IPS-NIHi7 (cell line): ENCODE data around the gene PRC1.
A peak's percentile ranks its signal among the peaks of the same experiment; 100 is the strongest.

Experiments
- DNase-seq: peaks from one replicate; pipeline ENCODE4 v3.0.0; 2012; ENCODE audit warnings: mixed read lengths; ENCODE audit errors: extremely low spot score

The PRC1 gene

GRCh38 chr15:90990446-90990845 lies 3.9 kb downstream of the PRC1 start:
- no peak for DNase-seq

- no peak for DNase-seq
Measured at GRCh38 chr15:90989040-90989768, 5.1 kb downstream of the PRC1 start.

GRCh38 chr15:90988296-90988695 lies 6.0 kb downstream of the PRC1 start:
- DNase-seq: no peak

GRCh38 chr15:90987561-90988141 lies 6.7 kb downstream of the PRC1 start:
- DNase-seq: no peak

DNA sequence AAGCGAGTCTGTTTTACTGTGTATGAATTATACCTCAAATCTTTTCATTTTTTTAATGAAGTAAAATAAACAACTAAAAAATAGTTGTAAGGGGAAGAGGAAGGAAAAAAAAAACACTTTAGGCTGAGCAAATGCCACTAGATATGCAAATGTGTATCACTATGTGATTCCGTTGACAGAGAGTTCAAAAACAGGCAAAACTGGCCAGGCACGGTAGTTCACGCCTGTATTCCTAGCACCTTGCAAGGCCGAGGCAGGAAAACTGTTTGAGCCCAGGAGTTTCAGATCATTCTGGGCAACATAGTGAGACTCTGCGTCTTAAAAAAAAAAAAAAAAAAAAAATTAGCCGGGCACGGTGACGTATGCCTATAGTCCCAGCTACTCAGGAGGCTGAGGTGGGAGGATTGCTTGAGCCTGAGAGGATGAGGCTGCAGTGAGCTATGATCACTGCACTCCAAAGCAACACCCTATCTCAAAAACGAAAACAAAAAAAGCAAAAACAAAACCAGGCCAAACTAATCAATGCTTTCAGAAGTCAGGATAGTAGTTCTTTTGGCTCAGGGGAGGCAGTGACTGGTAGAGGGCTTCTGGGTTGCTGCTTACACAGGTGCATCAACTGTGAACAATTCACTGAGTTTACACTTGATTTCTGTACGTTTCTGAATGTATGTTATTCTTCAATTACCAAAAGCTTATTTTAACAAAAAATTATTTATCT lies 7.4 kb downstream of the PRC1 start:
- no peak for DNase-seq

- DNase-seq: no peak
Measured at GRCh38 chr15:90982135-90982534, 12.2 kb downstream of the PRC1 start.

DNA sequence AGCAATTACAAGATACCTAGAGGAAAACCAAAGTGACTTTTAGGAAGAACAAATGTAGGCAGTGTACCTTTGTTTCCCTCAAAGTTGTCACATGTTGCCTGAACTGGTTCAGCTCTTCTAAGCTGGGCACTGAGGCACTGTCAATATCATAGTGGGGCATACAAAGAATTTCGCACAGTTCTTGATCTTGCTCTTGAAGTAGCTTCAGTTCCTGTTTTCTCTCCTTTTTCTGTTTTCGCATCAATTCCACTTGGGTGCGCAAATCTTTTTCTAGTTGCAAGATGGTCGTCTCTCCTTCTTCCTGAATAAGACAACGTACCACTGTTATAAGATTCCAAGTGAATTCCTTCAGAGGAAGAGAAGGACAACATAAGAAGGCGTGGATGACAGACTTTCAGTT lies 12.7 kb downstream of the PRC1 start:
- no peak for DNase-seq

DNA sequence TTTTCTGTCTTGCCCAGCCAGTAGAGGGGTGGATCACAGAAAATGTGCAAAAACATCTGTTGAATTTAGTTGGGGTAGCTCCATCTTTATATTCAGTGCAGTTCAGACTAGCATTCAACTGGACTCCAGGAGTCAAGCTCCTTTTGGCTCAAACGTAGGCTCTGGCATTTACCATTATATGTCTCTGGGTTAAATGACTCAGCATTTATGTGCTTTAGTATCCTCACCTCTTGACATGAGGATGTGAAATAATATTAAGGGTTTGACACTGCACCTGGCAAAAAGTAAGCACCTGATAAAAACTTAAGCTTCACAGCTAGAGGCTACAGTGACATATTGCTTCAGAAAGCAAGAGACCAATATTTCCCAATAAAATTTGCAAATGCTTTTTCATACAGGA lies 14.8 kb downstream of the PRC1 start:
- DNase-seq: no peak

DNA sequence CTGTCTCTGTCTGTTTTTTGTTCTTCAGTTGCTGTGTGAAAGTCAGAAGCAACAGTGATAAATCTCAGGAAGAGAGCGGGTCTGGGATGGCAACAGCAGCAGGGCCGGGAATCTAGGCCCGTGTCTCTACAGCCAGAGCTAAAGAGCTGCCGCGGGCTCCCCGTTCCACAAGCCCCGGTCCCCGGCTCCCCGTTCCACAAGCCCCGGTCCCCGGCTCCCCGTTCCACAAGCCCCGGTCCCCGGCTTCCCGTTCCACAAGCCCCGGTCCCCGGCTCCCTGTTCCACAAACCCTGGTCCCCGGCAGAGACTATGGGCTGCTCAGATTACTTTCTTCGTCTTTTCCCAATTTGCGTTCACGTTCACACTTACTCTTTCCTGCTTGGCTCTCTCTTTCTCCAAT lies 20.1 kb downstream of the PRC1 start:
- no peak for DNase-seq

DNA sequence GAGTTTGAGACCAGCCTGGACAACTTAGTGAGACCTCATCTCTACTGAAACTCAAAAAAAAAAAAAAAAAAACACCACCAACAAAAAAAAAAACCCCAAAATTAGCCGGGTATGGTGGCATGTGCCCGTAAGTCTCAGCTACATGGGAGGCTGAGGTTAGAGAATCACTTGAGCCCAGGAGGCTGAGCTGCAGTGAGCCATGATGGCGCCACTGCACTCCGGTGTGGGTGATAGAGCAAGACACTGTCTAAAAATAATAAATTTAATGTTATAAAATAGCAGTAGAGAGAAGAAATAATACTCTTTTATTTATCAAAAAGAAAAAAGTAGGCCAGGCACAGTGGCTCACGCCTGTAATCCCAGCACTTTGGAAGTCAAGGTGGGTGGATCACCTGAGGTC lies 22.2 kb downstream of the PRC1 start:
- no peak for DNase-seq

DNA sequence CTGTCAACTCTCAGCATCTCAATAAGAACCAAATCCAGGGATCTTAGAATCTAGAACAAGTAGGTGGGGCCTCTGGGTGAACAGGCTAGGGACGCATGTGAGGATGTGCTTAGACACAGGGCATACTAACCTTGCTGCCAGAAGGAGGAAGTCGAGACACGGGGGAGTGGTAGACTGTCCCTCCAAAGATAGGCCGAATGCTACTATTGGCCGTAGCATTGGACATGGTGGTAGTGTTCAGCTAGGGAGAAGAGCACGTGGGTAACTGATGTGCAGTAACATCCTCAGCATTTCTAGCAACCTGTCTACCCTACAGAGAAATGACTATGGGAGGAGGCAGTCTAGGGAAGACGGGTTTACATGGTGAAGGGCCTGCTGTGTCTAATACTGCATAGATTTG lies 24.1 kb downstream of the PRC1 start:
- DNase-seq: no peak

- no peak for DNase-seq
Measured at GRCh38 chr15:90968434-90968833, 25.9 kb downstream of the PRC1 start.

DNA sequence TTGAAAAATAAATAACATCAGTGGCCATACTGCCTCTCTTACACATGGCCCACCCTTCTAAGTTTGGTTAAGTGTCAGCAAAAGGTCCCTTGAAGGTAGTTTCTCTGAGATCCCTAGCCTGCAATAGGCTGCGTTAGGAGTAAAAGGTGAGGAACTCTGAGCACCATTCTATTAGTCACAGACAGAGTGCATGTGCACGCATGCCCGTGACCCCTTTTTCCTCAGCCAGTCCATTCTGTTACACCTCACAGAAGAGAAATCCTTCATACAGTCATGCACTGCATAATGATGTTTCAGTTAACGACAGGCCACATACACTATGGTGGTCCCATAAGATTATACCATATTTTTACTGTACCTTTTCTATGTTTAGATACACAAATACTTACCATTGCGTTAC lies 27.1 kb downstream of the PRC1 start:
- DNase-seq: no peak

GRCh38 chr15:90966262-90966661 lies 28.1 kb downstream of the PRC1 start:
- DNase-seq: no peak

- DNase-seq: no peak
Measured at GRCh38 chr15:90962021-90962420, 32.3 kb downstream of the PRC1 start.

GRCh38 chr15:90960298-90961091 lies 33.8 kb downstream of the PRC1 start:
- no peak for DNase-seq

- no peak for DNase-seq
Measured at GRCh38 chr15:90959894-90960293, 34.4 kb downstream of the PRC1 start.

DNA sequence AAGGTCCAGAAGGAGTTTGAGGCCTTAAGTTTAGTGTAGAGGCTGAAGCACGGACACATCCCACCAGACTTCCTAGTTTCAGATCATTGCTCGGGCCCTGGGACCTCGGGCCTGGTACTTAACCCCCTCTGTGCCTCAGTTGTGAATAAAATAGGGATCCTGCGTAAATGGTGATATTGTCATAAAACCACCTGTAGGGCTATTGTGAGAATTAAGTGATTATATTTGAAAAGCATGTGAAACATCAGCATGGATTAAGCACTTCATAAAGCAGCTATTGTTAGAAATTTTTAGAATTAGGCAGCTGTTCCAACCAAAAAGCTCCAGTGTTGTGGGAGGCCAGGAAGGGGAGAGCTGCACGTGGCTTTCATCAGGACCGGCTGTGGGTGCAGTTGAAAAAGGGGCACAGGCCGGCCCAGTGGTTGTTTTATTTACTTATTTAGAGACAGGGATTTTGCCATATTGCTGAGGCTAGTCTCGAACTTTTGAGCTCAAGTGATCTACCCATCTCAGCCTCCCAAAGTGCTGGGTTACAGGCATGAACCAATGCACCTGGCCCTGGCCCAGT lies 35.2 kb downstream of the PRC1 start:
- DNase-seq: no peak

- no peak for DNase-seq
Measured at GRCh38 chr15:90957791-90958190, 36.5 kb downstream of the PRC1 start.

- DNase-seq: peak; percentile 58
Measured at GRCh38 chr15:90957031-90957790, 37.1 kb downstream of the PRC1 start.
